Breast epithelium (tissue), 3 donors: ENCODE measurements around the gene DDX52.

Experiments used
- CTCF ChIP-seq, 3 donors: fragments of 450-650 bp; IDR thresholded peaks; one replicate each; pipeline ENCODE4 v1.5.1; 2016 to 2017; ENCODE audit warnings: antibody characterized with exemption in 3 of 3, mild to moderate bottlenecking in 3 of 3, moderate library complexity in 3 of 3
- POLR2A ChIP-seq: fragments of 450-650 bp; IDR thresholded peaks from one replicate; pipeline ENCODE4 v1.6.1; 2016; ENCODE audit warnings: antibody characterized with exemption, mild to moderate bottlenecking, moderate library complexity
- POLR2AphosphoS5 ChIP-seq, 3 donors: sonication (generic); formaldehyde crosslinking; IDR thresholded peaks; one replicate each; pipeline ENCODE4 v1.6.1; 2017; ENCODE audit warnings: antibody characterized with exemption in 3 of 3

GRCh38 chr17:37605813-37606505 is 37.3 kb downstream of the DDX52 start:
- no peak for TF ChIP-seq CTCF (IDR thresholded peaks at IDR 0.05)
- no peak for TF ChIP-seq POLR2AphosphoS5 (IDR thresholded peaks at IDR 0.05)
- no peak for TF ChIP-seq POLR2A
